Right atrium auricular region (tissue), 2 donors: ENCODE results near the gene BTG4. TPM values are rescaled to one million over a fixed set of nuclear protein-coding genes. Genes with fewer than 3 reads are reported as not detected.

Source experiments
- DNase-seq: peaks from one replicate; pipeline ENCODE4 v3.0.0-alpha.2; 2019; ENCODE audit warnings: low spot score
- H3K27ac ChIP-seq, 2 donors: fragments of 200-600 bp; sonication (generic); 1 replicate in 1 of 2; 2 replicates in 1 of 2; pipeline ENCODE4 v1.5.1; 2016 to 2019
- H3K27me3 ChIP-seq, 2 donors: fragments of 200-600 bp; sonication (generic); one replicate each; pipeline versions ENCODE4 v1.5.1 to v1.6.0; 2017 to 2019
- H3K36me3 ChIP-seq: fragments of 200-600 bp; sonication (generic); one replicate; pipeline ENCODE4 v1.5.1; 2016
- H3K4me1 ChIP-seq, 2 donors: fragments of 200-600 bp; sonication (generic); one replicate each; pipeline versions ENCODE4 v1.5.1 to v1.6.0; 2017 to 2019
- H3K4me3 ChIP-seq, 2 donors: fragments of 200-600 bp; sonication (generic); 1 replicate in 1 of 2; 2 replicates in 1 of 2; pipeline ENCODE4 v1.5.1; 2017 to 2019; ENCODE audit warnings: mild to moderate bottlenecking in 1 of 2, moderate library complexity in 1 of 2
- H3K9me3 ChIP-seq, 2 donors: fragments of 200-600 bp; sonication (generic); one replicate each; pipeline ENCODE4 v1.5.1; 2019
- total RNA-seq, 2 donors: library from RNA; depleted of rRNA; stranded (reverse); fragments of >200 nt; gene quantifications; one replicate each; pipeline ENCODE4 v1.1.0, GENCODE V29; 2016
- TF ChIP-seq, protein P1 (sequence below), 2 donors: fragments of 200-600 bp; sonication (generic); IDR thresholded peaks; one replicate each; pipeline ENCODE4 v1.5.1; 2019; ENCODE audit warnings: antibody characterized with exemption in 2 of 2

The BTG4 gene
- total RNA-seq, 2 donors from 2014 or later = not detected

DNA sequence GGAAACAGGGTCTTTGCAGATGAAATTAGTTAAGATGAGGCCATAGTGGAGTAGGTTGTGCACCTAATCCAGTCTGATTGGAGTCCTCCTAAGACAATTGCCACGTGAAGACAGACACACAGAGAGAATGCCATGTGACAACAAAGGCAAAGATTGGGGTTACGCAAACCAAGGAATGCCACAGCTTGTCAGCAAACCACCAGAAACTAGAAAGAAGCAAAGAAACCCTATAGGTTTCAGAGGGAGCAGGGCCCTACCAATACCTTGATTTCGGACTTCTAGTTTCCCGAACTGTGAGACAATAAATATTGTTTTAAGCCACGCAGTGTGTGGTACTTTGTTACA, 20.2 kb upstream of the BTG4 start:
- no peak for DNase-seq
- no peaks in the 10 kb centered on the region for H3K27me3 ChIP-seq
- H3K9me3 ChIP-seq = no peaks in the 10 kb centered on the region
- H3K4me1 ChIP-seq = no peaks in the 10 kb centered on the region
- H3K27ac ChIP-seq = no peak overlapping the region
- no peak overlapping the region for H3K4me3 ChIP-seq
- TF ChIP-seq, protein P1, sequence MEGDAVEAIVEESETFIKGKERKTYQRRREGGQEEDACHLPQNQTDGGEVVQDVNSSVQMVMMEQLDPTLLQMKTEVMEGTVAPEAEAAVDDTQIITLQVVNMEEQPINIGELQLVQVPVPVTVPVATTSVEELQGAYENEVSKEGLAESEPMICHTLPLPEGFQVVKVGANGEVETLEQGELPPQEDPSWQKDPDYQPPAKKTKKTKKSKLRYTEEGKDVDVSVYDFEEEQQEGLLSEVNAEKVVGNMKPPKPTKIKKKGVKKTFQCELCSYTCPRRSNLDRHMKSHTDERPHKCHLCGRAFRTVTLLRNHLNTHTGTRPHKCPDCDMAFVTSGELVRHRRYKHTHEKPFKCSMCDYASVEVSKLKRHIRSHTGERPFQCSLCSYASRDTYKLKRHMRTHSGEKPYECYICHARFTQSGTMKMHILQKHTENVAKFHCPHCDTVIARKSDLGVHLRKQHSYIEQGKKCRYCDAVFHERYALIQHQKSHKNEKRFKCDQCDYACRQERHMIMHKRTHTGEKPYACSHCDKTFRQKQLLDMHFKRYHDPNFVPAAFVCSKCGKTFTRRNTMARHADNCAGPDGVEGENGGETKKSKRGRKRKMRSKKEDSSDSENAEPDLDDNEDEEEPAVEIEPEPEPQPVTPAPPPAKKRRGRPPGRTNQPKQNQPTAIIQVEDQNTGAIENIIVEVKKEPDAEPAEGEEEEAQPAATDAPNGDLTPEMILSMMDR (IDR thresholded peaks at IDR 0.05) = no peak
- no peaks in the 10 kb centered on the region for H3K36me3 ChIP-seq

DNA sequence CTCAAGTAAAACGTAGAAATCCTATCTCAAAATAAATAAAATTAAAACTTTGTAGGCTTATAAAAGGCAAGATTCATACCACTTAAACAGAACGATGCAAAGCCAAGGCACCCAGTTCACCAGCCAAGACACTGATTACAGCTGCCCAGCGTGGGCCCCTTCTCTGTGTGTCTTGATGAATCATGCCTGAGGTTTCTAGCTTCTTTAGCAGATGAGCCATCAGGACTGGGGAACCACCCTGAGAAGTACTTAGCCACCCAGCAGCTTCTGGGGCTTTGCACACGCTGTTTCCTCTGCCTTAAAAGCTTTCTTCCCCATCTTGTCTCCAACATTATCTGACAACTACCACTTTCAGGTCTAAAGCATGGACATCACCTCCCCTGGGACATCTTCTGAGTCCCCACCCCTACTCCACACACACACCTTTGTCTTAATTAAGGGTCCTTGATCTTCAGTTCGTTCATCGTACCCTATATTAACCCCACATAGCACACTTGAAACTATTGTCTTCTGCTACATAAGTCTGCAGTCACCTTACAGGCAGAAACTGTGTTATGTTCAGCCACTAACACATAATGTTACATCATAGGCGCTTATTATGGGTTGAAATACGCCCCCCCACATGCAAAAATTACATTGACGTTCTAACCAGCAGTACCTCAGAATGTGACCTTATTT, 19.6 kb upstream of the BTG4 start:
- no peak overlapping the region for H3K27ac ChIP-seq
- no peaks in the 10 kb centered on the region for H3K27me3 ChIP-seq
- DNase-seq = no peak
- no peak overlapping the region for H3K4me3 ChIP-seq
- no peaks in the 10 kb centered on the region for H3K9me3 ChIP-seq
- TF ChIP-seq, protein P1 (IDR thresholded peaks at IDR 0.05) = no peak
- no peaks in the 10 kb centered on the region for H3K4me1 ChIP-seq
- H3K36me3 ChIP-seq = no peaks in the 10 kb centered on the region

DNA sequence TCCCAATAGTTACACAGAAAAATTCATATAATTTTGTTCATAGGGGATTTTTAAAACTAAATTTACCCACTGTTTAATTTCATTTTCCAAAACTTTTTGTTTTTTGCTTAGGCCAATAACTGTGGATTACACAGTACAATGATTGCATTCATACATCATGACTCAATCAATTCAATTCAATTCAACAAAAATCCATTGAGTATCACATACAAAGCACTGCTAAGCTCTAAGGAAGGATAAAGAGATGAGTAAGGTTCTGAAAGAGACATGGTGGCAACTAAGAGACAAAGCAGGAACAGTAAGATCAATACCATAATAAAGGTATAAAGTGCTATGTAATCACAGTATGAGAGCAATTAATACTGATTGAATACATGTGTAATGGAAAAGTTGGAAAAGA, 18.9 kb upstream of the BTG4 start:
- H3K36me3 ChIP-seq = no peaks in the 10 kb centered on the region
- no peak overlapping the region for H3K4me3 ChIP-seq
- H3K27me3 ChIP-seq = no peaks in the 10 kb centered on the region
- H3K27ac ChIP-seq = no peak overlapping the region
- no peaks in the 10 kb centered on the region for H3K9me3 ChIP-seq
- H3K4me1 ChIP-seq = no peaks in the 10 kb centered on the region
- no peak for DNase-seq
- TF ChIP-seq, protein P1 (IDR thresholded peaks at IDR 0.05) = no peak

DNA sequence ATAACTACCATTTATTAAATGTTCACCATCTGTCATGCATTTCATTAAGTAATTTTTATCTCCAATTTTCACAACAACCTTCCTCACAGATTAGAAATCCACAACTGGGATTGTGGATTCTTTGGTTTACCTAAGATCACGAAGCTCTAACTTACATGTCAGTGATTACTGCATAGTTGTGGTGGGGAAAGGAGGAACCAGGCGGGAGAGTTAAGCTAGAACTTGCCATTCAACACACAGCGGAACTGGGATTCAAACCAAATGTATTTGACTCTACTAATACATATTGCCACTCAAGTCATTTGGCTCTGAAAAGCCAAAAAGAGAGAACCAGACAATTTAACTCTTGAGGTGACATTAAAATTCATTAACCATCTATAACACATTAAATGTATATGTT, 17.9 kb upstream of the BTG4 start:
- Histone ChIP-seq H3K27ac (no peak overlapping the region), H3K9me3 (no peaks in the 10 kb centered on the region), H3K36me3 (no peaks in the 10 kb centered on the region), H3K4me1 (no peaks in the 10 kb centered on the region), H3K4me3 (no peak overlapping the region), H3K27me3 (no peaks in the 10 kb centered on the region)
- no peak for DNase-seq
- TF ChIP-seq, protein P1 (IDR thresholded peaks at IDR 0.05) = no peak

DNA sequence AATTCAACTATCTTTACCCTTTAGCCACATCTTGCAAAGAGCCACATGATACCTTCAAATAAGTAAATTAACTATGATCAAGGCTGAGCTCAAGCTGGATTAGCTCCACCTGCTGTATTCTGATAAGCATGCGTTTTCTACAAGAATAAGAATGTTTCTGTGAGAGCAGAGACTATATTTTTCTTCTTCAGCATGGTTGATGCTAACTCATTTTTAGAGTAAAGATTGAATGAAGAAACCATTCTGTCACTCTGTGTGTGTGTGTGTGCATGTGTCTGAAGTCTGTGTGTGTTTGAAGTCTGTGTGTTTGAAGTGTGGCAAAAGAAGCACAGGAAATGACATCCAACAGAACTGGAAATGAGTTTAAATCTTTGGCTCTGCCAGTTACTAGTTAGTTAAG, 16.4 kb upstream of the BTG4 start:
- no peak for DNase-seq
- no peaks in the 10 kb centered on the region for H3K4me1 ChIP-seq
- H3K9me3 ChIP-seq = no peaks in the 10 kb centered on the region
- no peak overlapping the region for H3K4me3 ChIP-seq
- H3K27ac ChIP-seq = no peak overlapping the region
- TF ChIP-seq, protein P1 (IDR thresholded peaks at IDR 0.05) = no peak
- H3K27me3 ChIP-seq = no peaks in the 10 kb centered on the region
- H3K36me3 ChIP-seq = no peaks in the 10 kb centered on the region

DNA sequence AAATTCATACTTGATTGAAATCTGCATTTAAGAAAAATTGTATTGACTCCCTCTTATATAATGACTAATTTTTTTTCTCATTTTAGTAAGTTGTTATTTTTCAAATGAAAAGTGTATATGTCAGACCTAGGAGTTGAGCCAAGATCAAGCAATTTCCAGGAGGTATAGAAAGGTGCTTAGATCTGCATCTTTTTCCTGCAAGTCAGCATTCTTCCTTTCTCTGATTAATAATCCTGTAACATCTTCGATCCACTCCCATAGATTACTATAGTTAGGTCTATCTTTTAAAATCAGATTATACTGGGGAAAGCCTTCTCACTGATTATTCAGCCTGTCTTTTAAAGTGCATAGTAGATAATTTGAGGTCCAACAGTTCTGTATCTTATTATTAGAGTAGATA, 15.1 kb upstream of the BTG4 start:
- H3K4me1 ChIP-seq = no peaks in the 10 kb centered on the region
- no peak overlapping the region for H3K4me3 ChIP-seq
- DNase-seq = no peak

More for the DNA sequence above, 15.1 kb upstream of the BTG4 start:
- Histone ChIP-seq H3K9me3 (no peaks in the 10 kb centered on the region), H3K27ac (no peak overlapping the region), H3K36me3 (no peaks in the 10 kb centered on the region), H3K27me3 (no peaks in the 10 kb centered on the region)
- TF ChIP-seq, protein P1 (IDR thresholded peaks at IDR 0.05) = no peak
